Dendritic cell treated with granulocyte-macrophage colony-stimulating factor and Interleukin-4, amounts not matched to agents 40 ng/mL and 50 ng/mL, for 4 days (primary cell): ENCODE results near the gene RAPGEF3.

Source experiments
- H3K27ac Mint-ChIP-seq: one replicate; pipeline ENCODE4 v1.8.0; 2022; ENCODE audit warnings: mild to moderate bottlenecking, mixed read lengths
- H3K27me3 Mint-ChIP-seq: one replicate; pipeline ENCODE4 v1.8.0; 2022; ENCODE audit warnings: mild to moderate bottlenecking, mixed read lengths
- H3K36me3 Mint-ChIP-seq: one replicate; pipeline ENCODE4 v1.8.0; 2022; ENCODE audit warnings: low read depth, mixed read lengths
- H3K4me1 Mint-ChIP-seq: one replicate; pipeline ENCODE4 v1.8.0; 2022; ENCODE audit warnings: low read depth, mixed read lengths
- H3K4me3 Mint-ChIP-seq: one replicate; pipeline ENCODE4 v1.8.0; 2022; ENCODE audit warnings: mild to moderate bottlenecking, moderate library complexity, mixed read lengths
- H3K9me3 Mint-ChIP-seq: one replicate; pipeline ENCODE4 v1.8.0; 2022; ENCODE audit warnings: mixed read lengths
- intact Hi-C: fragments of 100-400 bp; cut with micrococcal nuclease; formaldehyde crosslinking; loops from one replicate; pipeline ENCODE4 v1.15.0; 2022

Gene RAPGEF3

DNA sequence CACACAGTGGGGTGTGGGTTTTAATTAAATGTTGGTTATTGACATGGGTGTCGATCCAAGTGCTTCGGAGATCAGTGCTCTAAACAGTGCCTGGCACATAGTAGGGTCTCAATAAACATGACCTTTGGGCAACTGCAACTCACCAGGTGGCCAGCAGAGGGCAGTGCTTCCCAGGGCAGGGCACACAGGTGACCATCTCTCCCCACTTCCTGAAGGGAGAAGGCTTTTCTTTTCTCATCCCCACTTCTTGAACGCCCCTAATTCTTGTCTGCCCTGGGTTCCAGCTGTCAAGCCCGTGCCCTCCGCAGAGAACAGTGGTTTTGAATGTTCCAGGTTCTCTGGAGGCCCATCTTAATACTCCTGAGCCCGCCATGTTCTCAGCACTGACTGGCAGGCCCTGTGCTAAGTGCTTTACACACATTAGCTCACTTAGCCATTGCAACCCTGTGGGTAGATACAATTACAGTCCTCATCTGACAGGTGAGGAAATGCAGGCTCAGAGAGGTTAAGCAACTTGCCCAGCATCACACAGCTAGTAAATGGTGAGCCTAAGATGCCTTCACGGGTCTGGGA, 16.3 kb downstream of the RAPGEF3 start:
- Mint-ChIP-seq H3K27me3 (peaks cover 48% of the 10 kb centered on the region), H3K27ac (no peak overlapping the region), H3K4me3 (no peak overlapping the region), H3K9me3 (no peaks in the 10 kb centered on the region), H3K4me1 (peaks cover 33% of the 10 kb centered on the region), H3K36me3 (no peaks in the 10 kb centered on the region)
- intact Hi-C loops, result loop anchor here (1.0 kb wide), 2 partner anchors 37 to 97 kb away; no protein-coding TSS in a partner anchor

DNA sequence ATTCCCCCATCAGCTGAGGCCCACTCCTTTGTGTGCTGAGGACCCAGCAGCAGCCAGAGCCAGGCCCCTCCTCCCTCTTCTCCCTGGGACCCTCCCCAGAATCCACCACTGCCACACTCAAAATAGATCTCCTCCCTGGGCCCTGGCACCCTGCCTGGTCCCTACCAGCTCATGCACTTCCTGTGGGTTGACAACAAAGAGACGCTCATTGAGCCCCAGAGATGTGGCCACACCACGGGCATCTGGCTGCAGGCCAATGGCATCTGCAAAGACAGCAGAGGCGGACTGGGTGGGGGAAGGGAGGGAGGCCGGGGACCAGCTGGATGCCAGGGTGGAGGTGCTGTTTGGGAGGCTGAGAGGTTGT, 17.4 kb downstream of the RAPGEF3 start:
- H3K4me1 Mint-ChIP-seq, result peaks cover 43% of the 10 kb centered on the region
- H3K27ac Mint-ChIP-seq, result peak overlapping the region; percentile 62
- H3K4me3 Mint-ChIP-seq, result no peak overlapping the region
- no peaks in the 10 kb centered on the region for H3K9me3 Mint-ChIP-seq
- no peaks in the 10 kb centered on the region for H3K36me3 Mint-ChIP-seq
- intact Hi-C loops, result no loop called here
- H3K27me3 Mint-ChIP-seq, result peaks cover 41% of the 10 kb centered on the region

DNA sequence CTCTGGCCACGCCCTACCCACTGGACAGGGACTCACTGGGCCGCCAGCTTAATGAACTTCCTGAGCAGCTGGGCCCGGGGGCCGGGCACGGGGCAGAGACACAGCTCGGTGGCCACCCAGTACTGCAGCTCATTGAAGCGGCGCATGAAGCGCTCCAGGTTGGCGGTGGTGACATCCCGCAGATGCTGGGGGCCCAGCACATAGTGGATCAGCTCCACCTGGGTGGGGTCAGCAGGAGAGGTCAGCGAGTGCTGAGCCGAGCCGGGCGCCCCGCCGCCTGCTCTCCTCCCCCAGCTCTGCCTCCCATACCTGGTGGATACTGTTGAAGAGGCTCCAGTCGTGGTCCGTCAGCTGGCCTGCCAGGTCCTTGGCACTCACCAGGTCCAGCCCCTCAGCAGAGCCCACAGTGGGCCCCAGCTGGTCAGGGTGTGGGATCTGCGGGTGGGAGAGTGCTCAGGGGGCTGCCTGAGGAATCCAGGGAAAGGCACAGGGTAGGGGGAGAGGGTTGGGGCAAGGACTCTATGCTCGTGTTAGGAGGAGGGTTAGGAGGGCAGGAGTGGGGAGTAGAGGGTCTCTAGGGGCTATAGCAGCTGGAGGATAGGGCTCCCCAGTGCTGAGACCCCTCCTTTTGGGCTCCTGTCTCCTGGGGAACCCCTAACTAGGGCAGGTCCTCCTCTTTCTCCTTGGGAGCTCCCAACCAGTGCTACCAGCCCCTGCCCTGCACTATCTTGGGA, 17.9 kb downstream of the RAPGEF3 start:
- Mint-ChIP-seq H3K27ac (peak overlapping the region; percentile 62), H3K9me3 (no peaks in the 10 kb centered on the region), H3K36me3 (no peaks in the 10 kb centered on the region), H3K4me3 (no peak overlapping the region), H3K27me3 (peaks cover 38% of the 10 kb centered on the region), H3K4me1 (peaks cover 48% of the 10 kb centered on the region)
- intact Hi-C loops, result no loop called here

DNA sequence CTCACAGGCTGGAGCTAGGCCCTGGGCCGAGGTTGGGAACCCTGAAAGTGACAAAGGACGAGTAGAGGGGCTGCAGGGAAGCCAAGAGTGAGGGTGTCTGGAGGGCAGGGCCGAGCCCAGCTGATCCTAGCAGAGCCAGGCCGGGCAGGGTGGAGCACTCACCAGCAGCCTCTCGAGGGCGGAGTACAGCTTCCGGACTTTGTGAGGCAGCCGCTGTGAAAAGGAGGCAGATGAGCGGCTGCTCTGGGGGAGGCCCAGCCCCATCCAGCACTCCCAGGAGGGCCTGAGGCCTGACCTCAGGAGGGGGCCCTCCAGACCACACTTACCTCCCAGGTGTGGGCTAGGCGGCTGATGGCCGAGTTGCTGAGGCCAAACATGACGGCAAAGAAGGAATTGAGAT, 18.7 kb downstream of the RAPGEF3 start:
- peak overlapping the region; percentile 62 for H3K27ac Mint-ChIP-seq
- peak overlapping the region; percentile 24 for H3K4me3 Mint-ChIP-seq
- no peaks in the 10 kb centered on the region for H3K9me3 Mint-ChIP-seq
- H3K36me3 Mint-ChIP-seq, result no peaks in the 10 kb centered on the region
- H3K27me3 Mint-ChIP-seq, result peaks cover 32% of the 10 kb centered on the region
- intact Hi-C loops, result no loop called here
- H3K4me1 Mint-ChIP-seq, result peaks cover 56% of the 10 kb centered on the region

DNA sequence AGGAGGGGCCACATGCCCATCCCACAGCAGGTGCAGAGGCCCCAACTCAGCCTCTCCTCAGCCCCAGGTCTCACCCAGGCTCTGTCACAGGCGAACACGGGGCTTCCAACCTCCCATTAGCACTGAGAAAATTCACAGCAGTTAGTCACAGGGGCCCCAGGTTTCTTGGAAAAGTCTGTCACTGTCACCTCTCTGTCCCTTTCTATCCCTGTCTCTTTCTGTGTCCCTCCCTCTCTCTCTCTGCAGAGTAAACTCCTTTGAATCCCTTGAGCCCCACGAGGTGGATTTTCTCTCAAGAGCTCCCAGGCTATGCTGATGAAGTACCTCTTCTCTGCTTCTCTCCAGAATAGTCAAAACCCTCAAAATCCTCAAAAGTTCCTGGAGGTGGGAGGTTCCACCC, 19.4 kb downstream of the RAPGEF3 start:
- no peaks in the 10 kb centered on the region for H3K36me3 Mint-ChIP-seq
- peaks cover 61% of the 10 kb centered on the region for H3K4me1 Mint-ChIP-seq
- no peak overlapping the region for H3K4me3 Mint-ChIP-seq
- H3K9me3 Mint-ChIP-seq, result no peaks in the 10 kb centered on the region
- peaks cover 26% of the 10 kb centered on the region for H3K27me3 Mint-ChIP-seq
- intact Hi-C loops, result no loop called here
- peak overlapping the region; percentile 62 for H3K27ac Mint-ChIP-seq

DNA sequence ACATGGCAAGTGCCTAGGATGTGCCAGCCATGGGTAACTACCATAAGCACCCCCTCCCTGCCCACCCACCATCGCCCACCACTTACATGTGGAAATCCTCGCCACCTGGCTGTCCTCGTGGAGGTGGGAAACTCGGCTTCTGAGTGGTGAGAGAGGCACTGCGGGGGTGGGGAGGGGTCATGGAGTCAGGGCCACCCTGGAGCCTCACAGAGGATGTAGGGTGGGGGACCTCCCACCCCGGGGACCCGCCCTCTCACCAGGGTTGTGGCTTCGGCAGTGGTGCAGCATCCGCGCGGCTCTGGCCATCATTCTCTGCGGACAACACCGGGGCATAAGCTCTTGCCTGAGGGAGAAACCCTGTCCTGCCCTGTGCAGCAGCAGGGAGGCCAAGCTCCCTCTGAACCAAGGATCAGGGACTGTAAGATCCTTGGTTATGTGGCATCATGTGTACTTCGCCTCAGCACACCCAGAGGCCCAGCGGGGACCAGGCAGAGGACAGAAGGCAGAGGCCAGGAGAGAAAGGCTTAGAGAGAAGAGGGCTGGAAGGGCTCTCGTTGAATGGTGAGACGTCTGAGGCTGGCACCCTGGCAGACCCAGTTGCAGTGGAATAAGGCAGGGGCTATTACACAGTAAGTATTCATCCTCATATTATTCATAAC, 20.6 kb downstream of the RAPGEF3 start:
- peaks cover 58% of the 10 kb centered on the region for H3K4me1 Mint-ChIP-seq
- H3K27ac Mint-ChIP-seq, result no peak overlapping the region
- H3K4me3 Mint-ChIP-seq, result no peak overlapping the region
- intact Hi-C loops, result no loop called here
- no peaks in the 10 kb centered on the region for H3K36me3 Mint-ChIP-seq
- H3K27me3 Mint-ChIP-seq, result peaks cover 18% of the 10 kb centered on the region
- no peaks in the 10 kb centered on the region for H3K9me3 Mint-ChIP-seq

DNA sequence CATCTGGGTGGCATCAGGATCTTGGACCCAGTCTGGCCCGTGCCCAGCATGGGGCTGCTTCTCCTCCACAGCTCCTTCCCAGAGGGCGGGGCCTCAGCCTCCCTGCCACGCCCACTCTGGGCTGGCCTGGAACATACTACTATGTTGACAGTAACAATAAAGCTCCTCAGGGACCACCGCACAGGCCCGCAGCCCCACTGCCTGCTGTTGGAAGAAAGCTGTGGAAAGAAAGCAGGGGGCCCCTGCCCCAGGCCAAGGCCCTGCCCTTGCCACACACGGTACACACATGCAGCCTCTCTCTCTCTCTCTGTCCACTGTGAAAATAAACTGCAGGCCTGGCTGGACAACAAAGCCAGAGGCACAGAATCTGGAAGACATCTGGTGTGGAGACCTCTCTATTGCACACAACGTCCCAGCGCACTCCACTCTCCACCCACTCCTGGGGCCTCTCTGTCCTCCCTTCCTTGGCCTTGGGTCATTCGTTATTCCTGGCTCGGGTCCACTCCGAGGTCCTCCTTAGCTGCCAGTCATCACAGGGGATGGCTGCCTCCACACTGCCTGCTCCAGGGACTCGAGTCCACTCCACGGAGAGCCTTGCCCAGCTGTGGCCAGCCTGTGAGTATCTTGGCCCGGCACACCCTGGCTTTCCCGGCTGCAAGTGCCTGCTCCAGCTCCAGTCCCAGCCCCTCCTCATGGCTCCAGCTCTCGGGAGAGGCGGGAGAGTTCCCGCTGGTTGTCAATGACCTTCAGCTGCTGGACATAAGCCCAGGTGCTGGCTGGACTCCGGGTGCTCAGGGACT, 21.6 kb downstream of the RAPGEF3 start:
- Mint-ChIP-seq H3K4me3 (no peak overlapping the region), H3K27me3 (peaks cover 18% of the 10 kb centered on the region), H3K27ac (peak overlapping the region; percentile 43), H3K4me1 (peaks cover 68% of the 10 kb centered on the region), H3K9me3 (no peaks in the 10 kb centered on the region), H3K36me3 (no peaks in the 10 kb centered on the region)
- intact Hi-C loops, result no loop called here

DNA sequence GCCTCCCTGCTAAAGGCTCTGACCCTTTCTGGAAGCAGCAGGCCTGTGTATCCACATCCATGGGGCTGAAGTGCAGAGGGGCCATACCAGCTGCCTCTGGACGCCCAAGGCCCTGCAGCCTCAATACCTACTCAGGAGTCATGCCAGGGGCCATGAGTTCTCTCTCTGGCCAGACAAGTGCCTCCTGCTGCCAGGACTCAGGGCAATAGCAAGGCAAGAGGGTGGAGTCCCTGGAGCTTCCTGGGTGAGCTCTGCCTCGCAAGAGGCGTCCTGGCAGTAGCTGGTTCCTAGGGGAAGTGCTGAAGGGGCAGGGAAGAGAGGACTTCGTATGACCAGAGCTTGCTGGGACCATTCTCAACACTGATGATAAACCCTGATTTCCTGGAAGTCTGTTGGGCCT, 22.5 kb downstream of the RAPGEF3 start:
- Mint-ChIP-seq H3K4me3 (no peak overlapping the region), H3K27me3 (peaks cover 17% of the 10 kb centered on the region), H3K36me3 (no peaks in the 10 kb centered on the region), H3K4me1 (peaks cover 66% of the 10 kb centered on the region), H3K27ac (peak overlapping the region; percentile 35), H3K9me3 (no peaks in the 10 kb centered on the region)
- intact Hi-C loops, result no loop called here

DNA sequence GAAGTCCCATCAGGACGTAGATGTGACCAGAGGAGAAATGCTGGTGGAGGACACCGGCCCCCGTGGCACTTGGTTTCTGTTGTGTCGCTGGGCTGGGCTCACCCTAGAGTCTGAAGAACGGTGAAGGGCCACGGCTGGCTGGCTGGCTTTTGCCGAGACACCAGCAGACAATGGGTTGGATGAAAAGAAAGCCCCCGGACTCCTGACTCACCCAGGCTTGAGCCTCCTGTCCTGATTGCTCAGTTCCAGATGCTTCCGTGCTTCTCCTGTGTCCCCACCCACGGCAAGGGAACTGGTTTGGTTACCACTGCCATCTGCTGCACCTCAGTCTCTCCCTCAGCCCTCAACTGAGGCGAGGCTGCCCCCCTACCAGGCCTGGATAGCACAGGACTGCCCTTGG, 23.0 kb downstream of the RAPGEF3 start:
- H3K9me3 Mint-ChIP-seq, result no peaks in the 10 kb centered on the region
- no peaks in the 10 kb centered on the region for H3K36me3 Mint-ChIP-seq
- peaks cover 16% of the 10 kb centered on the region for H3K27me3 Mint-ChIP-seq
- peaks cover 60% of the 10 kb centered on the region for H3K4me1 Mint-ChIP-seq
- intact Hi-C loops, result no loop called here
- H3K4me3 Mint-ChIP-seq, result no peak overlapping the region
- H3K27ac Mint-ChIP-seq, result peak overlapping the region; percentile 35

DNA sequence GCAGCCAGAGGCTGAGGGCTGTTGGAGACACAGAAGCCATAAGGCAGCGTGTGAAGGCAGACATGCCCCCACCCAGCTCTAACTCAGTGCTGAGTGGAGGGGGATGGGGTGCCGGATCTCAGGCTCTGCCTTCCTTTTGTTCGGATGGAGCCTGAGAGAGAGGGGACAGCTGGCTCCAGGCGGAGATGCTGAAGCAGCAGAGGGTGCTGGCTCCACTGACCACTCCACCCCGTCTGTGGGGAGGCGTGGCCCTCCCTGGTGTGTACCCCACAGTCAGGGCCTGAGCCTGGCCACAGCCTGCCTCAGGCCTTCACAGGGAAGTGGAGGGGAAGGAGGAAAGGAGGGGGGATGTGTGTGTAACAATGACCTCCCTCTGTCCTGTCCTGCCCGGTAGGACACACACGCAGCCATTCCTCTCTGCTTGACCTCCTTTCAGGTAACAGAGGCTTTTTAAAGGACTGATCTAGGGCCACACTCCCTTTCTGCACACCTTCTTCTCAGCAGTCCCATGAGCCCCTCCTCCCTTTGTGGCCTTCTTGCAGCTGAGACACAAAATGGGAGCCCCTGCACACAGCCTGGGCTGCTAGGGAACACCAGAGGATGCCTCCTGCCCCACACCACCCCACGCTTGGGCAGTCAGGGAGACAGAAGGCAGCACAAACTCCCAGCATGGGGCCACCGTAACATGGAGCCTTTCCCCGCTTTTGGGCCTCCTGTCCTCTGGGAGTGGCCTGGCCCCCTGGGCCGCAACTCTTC, 23.8 kb downstream of the RAPGEF3 start:
- intact Hi-C loops, result no loop called here
- Mint-ChIP-seq H3K4me1 (peaks cover 52% of the 10 kb centered on the region), H3K36me3 (no peaks in the 10 kb centered on the region), H3K27me3 (peaks cover 11% of the 10 kb centered on the region), H3K4me3 (no peak overlapping the region), H3K9me3 (no peaks in the 10 kb centered on the region), H3K27ac (peak overlapping the region; percentile 75)

DNA sequence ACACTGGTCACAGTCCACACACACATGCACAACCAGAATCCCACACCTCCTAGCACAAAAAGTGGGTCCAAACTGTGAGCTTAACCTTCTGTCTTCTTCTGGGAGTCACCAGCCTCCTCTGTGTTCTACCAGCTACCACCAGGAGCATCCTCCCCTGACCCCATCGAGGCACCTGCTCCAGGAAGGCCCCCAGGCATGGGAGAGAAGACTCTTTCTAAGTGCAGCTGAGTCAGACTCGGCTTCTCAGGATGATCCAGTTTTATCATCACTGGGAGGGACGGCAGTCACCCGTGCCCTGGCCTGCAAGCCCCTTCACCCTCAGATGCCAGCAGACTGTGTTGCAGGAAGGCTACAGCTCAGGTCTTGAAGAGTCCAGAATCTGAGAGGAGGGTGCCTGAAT, 25.5 kb downstream of the RAPGEF3 start:
- Mint-ChIP-seq H3K4me3 (no peak overlapping the region), H3K9me3 (no peaks in the 10 kb centered on the region), H3K27ac (peak overlapping the region; percentile 26), H3K27me3 (peaks cover 2% of the 10 kb centered on the region), H3K36me3 (peaks cover 8% of the 10 kb centered on the region), H3K4me1 (peaks cover 45% of the 10 kb centered on the region)
- intact Hi-C loops, result no loop called here

DNA sequence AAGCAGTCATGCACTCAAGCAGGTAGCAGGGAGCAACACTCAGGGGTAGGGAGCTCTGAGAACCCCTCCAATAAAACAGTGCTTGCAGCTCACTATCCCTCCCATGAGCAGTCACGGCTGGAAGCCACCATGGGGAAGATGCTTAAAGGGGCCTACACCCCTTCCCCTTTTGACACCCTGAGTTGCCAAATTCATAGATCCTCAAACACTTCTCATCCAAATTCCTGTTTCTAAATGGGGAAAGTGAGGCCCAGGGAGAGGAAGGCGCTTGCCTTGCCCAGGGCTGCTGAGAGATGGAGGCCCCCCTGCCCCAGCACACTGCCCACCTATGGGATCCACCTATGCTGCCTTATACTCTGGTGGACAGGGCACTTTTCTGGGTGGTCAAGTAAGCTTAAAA, 26.2 kb downstream of the RAPGEF3 start:
- peak overlapping the region; percentile 26 for H3K27ac Mint-ChIP-seq

DNA sequence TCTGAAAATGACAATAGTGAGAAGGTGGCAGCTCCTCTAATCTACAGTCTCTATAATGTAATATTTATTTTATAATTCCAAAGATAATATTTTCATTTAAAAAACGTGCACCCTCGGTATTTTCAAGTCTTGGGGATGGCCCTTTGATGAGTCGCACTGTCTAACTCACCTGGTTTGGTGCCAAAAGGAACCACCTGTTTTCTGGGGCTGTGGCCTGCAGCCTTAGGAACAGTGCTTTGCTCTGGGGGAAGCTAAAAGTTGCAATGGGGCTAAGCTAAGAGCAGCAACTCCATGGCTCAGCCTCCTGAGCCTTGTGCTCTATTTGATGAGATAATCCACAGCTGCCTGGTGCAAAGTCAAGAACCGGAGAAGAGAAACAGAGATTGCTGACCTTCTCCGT, 27.0 kb downstream of the RAPGEF3 start:
- Mint-ChIP-seq H3K27me3 (peaks cover 1% of the 10 kb centered on the region), H3K4me1 (peaks cover 38% of the 10 kb centered on the region), H3K4me3 (no peak overlapping the region), H3K9me3 (no peaks in the 10 kb centered on the region), H3K27ac (no peak overlapping the region), H3K36me3 (peaks cover 8% of the 10 kb centered on the region)
- intact Hi-C loops, result no loop called here

More for the DNA sequence above, 26.2 kb downstream of the RAPGEF3 start:
- Mint-ChIP-seq H3K27me3 (peaks cover 1% of the 10 kb centered on the region), H3K36me3 (peaks cover 8% of the 10 kb centered on the region), H3K9me3 (no peaks in the 10 kb centered on the region), H3K4me1 (peaks cover 45% of the 10 kb centered on the region), H3K4me3 (no peak overlapping the region)
- intact Hi-C loops, result no loop called here
